ENCODE data around the gene KRT7.

The KRT7 gene

DNA sequence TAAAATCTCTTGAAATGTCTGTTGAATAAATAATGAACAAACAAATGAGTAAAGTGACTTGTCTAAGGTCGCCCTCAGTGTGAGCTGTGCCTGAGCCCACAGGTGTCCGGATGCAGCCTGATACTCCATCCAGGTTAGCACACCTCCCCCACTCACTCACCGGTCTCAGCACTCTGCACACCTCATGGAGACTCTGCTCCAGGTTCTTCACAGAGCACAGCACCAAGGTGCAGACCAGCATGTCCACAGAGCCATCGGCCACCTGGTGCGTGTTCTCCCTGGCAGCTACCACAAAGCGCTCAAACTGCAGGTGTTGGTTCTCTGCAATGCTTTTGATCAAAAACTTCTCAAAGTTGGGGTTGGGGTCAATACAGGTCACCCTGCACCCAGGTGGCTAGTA lies 4.1 kb upstream of the KRT7 start:
- Mint-ChIP-seq H3K4me3 (no peak overlapping the region), H3K9me3 (no peaks in the 10 kb centered on the region), H3K27ac (no peak overlapping the region), H3K4me1 (ENCODE audit: low read depth) (peaks cover 2% of the 10 kb centered on the region), H3K27me3 (peaks cover 71% of the 10 kb centered on the region), H3K36me3 (ENCODE audit: low read depth) (no peaks in the 10 kb centered on the region)

GRCh38 chr12:52229836-52230343 lies 3.2 kb upstream of the KRT7 start:
- Mint-ChIP-seq H3K9me3 (no peaks in the 10 kb centered on the region), H3K36me3 (ENCODE audit: low read depth) (no peaks in the 10 kb centered on the region), H3K27me3 (peaks cover 68% of the 10 kb centered on the region), H3K4me3 (no peak overlapping the region), H3K4me1 (ENCODE audit: low read depth) (no peaks in the 10 kb centered on the region), H3K27ac (no peak overlapping the region)

DNA sequence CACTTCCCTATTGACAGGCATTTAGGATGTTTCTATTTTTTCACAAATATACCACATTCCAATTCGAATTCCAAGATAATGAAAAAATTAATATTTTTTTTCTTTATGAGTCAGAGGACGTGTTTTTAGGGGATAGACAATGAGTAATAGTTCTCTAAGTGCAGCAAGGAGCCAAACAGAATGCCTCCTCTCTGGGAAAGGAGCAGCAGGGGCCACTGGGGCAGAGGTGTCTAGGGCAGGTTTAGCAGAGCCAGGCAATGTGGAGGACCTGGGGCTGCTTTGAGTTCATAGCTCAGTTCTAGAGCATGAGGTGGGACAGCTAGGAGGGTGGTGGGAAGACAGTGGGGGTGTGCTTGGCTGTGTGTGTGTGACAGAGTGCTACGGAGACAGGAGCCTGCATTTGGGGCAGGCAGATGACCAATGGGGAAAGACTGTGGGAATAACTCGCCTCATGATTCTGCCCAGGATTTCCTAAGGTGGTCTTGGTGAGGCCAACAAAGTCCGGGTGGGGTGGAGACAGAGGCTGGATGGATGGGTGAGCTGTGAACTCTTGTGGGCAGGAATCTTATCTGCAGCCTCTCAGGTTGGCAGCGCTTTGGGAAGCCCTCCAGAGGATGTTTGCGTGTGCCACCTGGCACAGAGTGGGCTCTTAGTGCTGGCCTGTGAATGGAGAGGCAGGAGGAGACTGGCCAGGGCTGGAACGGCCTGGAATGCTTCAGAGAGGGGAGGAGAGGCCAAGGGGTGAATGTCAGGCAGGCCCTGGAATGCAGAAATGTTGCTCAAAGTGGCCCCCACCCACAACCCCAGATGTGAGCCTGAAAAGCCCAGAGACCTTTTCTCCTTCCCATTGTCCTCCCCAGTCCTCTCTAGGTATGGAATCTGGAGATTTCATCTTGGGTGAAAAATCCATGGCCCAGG lies 2.4 kb upstream of the KRT7 start:
- Mint-ChIP-seq H3K27me3 (peaks cover 64% of the 10 kb centered on the region), H3K4me3 (no peak overlapping the region), H3K9me3 (no peaks in the 10 kb centered on the region), H3K27ac (no peak overlapping the region), H3K36me3 (ENCODE audit: low read depth) (no peaks in the 10 kb centered on the region), H3K4me1 (ENCODE audit: low read depth) (no peaks in the 10 kb centered on the region)

DNA sequence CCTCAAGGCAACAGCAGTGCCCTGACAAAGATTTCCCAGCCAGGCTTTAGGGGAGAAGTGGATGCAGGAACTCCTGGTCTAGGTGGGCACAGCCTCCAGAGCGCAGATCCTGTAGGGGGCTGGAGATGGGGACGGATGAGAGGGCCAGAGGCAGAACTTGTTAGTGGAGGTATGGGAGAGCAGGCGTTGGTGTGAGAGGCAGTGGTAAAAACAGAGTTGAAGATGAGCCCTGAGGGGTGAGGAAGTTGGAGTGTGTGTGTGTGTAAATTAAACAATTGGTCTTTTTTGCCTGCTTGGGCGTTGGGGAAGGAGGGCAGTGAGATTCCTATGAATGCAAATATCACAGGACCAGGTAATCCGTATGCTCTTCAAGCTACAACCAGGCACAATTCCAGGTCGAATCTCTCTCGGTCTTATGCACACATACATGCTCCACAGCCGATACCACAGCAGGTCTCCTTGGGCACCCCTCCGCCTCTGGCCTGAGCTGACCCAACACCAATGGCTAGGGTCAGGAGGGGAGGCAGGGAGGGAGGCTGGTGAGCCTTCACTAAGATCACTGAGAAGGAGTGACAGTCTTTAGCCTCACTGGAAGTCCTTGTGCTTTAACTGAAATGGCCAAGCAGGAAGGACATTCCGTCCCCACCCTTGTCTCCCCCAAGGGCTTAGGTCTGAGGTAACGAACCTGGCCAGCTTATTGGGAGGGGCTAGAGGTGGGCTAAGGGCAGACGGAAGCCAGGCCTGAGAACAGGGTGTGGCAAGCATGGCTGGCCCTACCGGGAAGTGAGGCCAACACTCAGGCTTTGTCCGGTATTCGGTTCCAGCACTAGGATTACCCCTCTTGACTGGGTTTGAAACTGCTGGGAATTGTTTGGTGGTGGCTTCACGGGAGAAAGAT lies 1.5 kb upstream of the KRT7 start:
- Mint-ChIP-seq H3K4me1 (ENCODE audit: low read depth) (no peaks in the 10 kb centered on the region), H3K4me3 (no peak overlapping the region), H3K36me3 (ENCODE audit: low read depth) (no peaks in the 10 kb centered on the region), H3K9me3 (no peaks in the 10 kb centered on the region), H3K27ac (no peak overlapping the region), H3K27me3 (peaks cover 57% of the 10 kb centered on the region)

GRCh38 chr12:52232203-52232673 lies 805 bp upstream of the KRT7 start:
- Mint-ChIP-seq H3K27ac (no peak overlapping the region), H3K4me1 (ENCODE audit: low read depth) (no peaks in the 10 kb centered on the region), H3K27me3 (peaks cover 51% of the 10 kb centered on the region), H3K9me3 (no peaks in the 10 kb centered on the region), H3K4me3 (no peak overlapping the region), H3K36me3 (ENCODE audit: low read depth) (no peaks in the 10 kb centered on the region)

DNA sequence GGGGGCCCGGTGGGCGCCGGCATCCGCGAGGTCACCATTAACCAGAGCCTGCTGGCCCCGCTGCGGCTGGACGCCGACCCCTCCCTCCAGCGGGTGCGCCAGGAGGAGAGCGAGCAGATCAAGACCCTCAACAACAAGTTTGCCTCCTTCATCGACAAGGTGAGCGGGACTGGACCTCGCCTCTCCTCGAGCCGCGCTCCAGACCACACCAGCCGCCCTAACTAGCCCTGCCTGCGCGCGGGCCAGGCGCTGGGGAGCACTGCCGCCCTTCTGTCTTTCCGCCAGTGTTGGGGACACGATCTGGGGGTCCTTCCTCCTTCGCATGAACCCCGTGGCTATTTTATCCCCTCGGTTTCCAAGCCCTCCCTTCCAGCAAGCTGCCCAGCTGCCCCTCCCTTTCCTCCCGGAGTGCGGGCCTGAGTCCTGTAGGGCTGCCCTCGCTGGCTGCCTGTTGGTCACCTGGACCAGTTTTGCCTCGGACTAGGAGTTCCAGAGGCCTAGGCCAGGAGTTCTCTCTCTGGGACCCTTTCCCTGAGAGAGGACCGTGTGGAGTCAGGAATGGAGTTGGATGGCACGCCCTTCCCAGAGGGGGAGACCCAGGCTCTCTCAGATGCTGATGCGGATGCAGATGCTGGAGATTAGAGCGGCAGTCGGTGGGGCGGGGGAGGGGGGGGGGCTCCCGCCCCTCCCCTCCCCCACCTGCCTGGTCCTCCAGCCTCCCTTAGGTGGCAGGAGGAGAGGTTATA lies 592 bp downstream of the KRT7 start:
- H3K27ac Mint-ChIP-seq: no peak overlapping the region
- H3K9me3 Mint-ChIP-seq: no peaks in the 10 kb centered on the region
- H3K4me3 Mint-ChIP-seq: no peak overlapping the region
- no peaks in the 10 kb centered on the region for H3K36me3 Mint-ChIP-seq (ENCODE audit: low read depth)
- H3K27me3 Mint-ChIP-seq: peaks cover 48% of the 10 kb centered on the region
- H3K4me1 Mint-ChIP-seq (ENCODE audit: low read depth): no peaks in the 10 kb centered on the region

DNA sequence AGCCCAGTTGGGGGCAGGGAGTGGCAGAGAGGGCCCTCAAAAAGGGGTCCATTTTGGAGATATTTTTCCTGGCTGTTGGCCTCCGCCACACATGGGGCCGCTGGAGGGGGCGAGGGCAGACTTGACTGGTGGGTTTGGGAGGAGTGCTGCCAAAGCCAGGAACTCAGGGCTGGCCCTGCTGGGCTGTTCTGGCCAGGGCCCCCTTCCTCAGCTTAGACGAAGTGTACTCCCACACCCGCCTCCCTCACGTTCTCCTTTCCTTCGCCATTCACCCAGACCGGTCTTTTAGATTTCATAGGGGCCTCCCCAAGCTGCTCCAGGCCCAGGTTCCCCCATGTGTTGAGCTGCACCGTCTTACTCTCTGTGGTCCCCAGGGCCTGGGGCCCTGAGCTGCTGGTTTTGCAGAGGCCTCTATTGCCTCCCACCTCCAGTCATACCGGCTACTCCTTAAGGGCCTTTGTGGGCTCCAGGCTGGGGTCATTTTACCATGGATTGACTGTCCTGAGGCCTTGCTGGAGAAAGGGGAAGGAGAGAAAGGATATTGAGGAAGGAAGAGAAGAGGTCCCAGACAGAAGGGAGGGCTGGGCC lies 1.3 kb downstream of the KRT7 start:
- H3K27me3 Mint-ChIP-seq: peaks cover 46% of the 10 kb centered on the region
- no peaks in the 10 kb centered on the region for H3K4me1 Mint-ChIP-seq (ENCODE audit: low read depth)
- no peaks in the 10 kb centered on the region for H3K9me3 Mint-ChIP-seq
- H3K27ac Mint-ChIP-seq: no peak overlapping the region
- H3K36me3 Mint-ChIP-seq (ENCODE audit: low read depth): no peaks in the 10 kb centered on the region
- H3K4me3 Mint-ChIP-seq: no peak overlapping the region

- H3K4me3 Mint-ChIP-seq: no peak overlapping the region
- H3K36me3 Mint-ChIP-seq (ENCODE audit: low read depth): no peaks in the 10 kb centered on the region
- H3K9me3 Mint-ChIP-seq: no peaks in the 10 kb centered on the region
- no peaks in the 10 kb centered on the region for H3K4me1 Mint-ChIP-seq (ENCODE audit: low read depth)
- peaks cover 39% of the 10 kb centered on the region for H3K27me3 Mint-ChIP-seq
- no peak overlapping the region for H3K27ac Mint-ChIP-seq
These were observed 2.1 kb downstream of the KRT7 start for GRCh38 chr12:52235001-52235764.

- no peak overlapping the region for H3K27ac Mint-ChIP-seq
- H3K4me1 Mint-ChIP-seq (ENCODE audit: low read depth): no peaks in the 10 kb centered on the region
- H3K36me3 Mint-ChIP-seq (ENCODE audit: low read depth): no peaks in the 10 kb centered on the region
- H3K27me3 Mint-ChIP-seq: peaks cover 32% of the 10 kb centered on the region
- no peaks in the 10 kb centered on the region for H3K9me3 Mint-ChIP-seq
- H3K4me3 Mint-ChIP-seq: no peak overlapping the region
These were observed 2.8 kb downstream of the KRT7 start for GRCh38 chr12:52235822-52236361.

- Mint-ChIP-seq H3K4me1 (ENCODE audit: low read depth) (peaks cover 3% of the 10 kb centered on the region), H3K27me3 (peaks cover 28% of the 10 kb centered on the region), H3K9me3 (no peaks in the 10 kb centered on the region), H3K36me3 (ENCODE audit: low read depth) (no peaks in the 10 kb centered on the region), H3K4me3 (no peak overlapping the region), H3K27ac (no peak overlapping the region)
These were observed 3.5 kb downstream of the KRT7 start for GRCh38 chr12:52236386-52237050.

DNA sequence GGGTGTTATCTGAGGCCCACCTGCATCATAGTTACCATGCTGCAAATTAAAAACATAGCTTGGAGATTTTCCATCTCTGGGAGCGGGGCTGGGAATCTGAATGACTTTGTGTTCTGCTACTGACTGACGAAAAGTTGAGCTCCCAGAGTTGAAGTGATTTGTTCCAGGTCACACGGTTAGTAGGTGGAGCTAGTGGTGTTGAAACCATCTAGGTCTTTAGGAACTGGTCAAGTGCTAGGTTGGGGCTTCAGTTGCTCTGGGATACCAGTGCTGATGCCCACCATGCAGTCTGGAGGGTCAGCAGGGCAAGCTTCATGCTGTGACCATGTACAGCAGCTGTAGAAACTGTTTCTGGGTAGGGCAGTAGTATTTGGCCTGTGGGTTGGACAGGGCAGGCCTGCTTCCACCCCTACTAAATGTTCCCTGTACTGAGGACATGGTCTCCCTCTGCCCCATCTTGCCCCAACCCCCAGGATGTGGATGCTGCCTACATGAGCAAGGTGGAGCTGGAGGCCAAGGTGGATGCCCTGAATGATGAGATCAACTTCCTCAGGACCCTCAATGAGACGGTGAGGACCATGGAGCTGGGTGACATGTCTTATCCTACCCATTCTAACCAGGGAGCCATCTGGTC lies 5.3 kb downstream of the KRT7 start:
- Mint-ChIP-seq H3K9me3 (no peaks in the 10 kb centered on the region), H3K36me3 (ENCODE audit: low read depth) (no peaks in the 10 kb centered on the region), H3K27me3 (peaks cover 22% of the 10 kb centered on the region), H3K27ac (no peak overlapping the region), H3K4me3 (no peak overlapping the region), H3K4me1 (ENCODE audit: low read depth) (peaks cover 12% of the 10 kb centered on the region)

DNA sequence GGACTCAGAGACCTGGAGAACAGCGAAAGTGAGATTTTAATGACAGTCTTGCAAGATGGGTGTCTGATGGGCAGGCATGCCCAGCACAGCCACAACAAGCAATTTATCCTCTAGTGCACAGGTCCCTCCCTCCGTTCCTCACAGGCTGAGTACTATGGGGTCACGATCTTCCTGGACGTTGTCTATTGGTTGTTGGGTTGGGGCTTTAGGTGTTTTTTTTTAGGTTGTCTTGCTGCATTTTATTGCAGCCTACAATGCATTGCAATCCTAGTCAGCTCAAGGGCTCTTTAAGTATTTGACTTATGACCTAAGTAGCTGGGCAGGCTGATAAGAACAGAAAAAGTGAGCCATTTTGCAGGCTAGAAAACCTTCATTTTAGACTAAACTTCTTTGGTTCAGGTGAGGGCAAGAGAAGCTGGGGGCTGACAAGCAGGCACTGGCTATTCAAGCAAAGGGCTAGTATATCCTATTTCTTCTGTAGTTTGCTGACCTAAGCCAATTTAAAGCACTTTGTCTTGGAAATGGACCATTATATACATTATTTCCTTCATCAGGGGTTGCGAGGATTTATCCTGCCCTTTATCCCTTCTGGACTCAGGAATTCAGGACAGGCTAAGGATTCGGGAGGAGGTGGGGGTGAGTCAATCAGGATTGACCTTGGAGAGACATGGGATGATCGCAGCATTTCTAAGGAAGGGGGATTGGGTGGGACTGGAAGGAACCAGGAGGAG lies 6.0 kb downstream of the KRT7 start:
- Mint-ChIP-seq H3K9me3 (no peaks in the 10 kb centered on the region), H3K27ac (no peak overlapping the region), H3K36me3 (ENCODE audit: low read depth) (no peaks in the 10 kb centered on the region), H3K4me3 (no peak overlapping the region), H3K27me3 (peaks cover 17% of the 10 kb centered on the region), H3K4me1 (ENCODE audit: low read depth) (peaks cover 19% of the 10 kb centered on the region)
